Measurements from ENCODE around the gene CORIN. TPM values are rescaled to one million over a fixed set of nuclear protein-coding genes. Genes with fewer than 3 reads are reported as not detected.

Gene CORIN
- total RNA-seq, 1 experiment from 2014 or later: 3.5 TPM

GRCh38 chr4:47746122-47746521 lies 91.7 kb downstream of the CORIN start:
- RAD21 ChIA-PET (ENCODE audit: low non-redundant PET in 1 of 2, low total read pairs in 2 of 2, uncharacterized antibody in 2 of 2, unreplicated experiment in 2 of 2): no interaction called here
- no peak for DNase-seq (ENCODE audit: low read depth, low spot score)
- Histone ChIP-seq H3K9ac (ENCODE audit: low read length) (no peak overlapping the region), H3K4me1 (ENCODE audit: control insufficient read depth in 1 of 2, insufficient read depth in 2 of 2, low read length in 2 of 2) (no peaks in the 10 kb centered on the region), H3K4me3 (replicated peaks in 1 of 2; ENCODE audit: low read depth in 1 of 2, low read length in 2 of 2) (no peak overlapping the region), H3K9me3 (ENCODE audit: control insufficient read depth in 1 of 2, insufficient read depth in 1 of 2, low read depth in 1 of 2, low read length in 2 of 2) (no peaks in the 10 kb centered on the region), H3K27ac (ENCODE audit: low read depth, low read length) (no peak overlapping the region), H3K36me3 (ENCODE audit: control insufficient read depth in 1 of 2, insufficient read depth in 2 of 2, low read length in 2 of 2) (no peaks in the 10 kb centered on the region), H4K20me1 (ENCODE audit: insufficient read depth) (no peaks in the 10 kb centered on the region), H2AFZ (ENCODE audit: low read depth, low read length, poor library complexity, severe bottlenecking) (no peak overlapping the region), H3K4me2 (ENCODE audit: low read length) (no peak overlapping the region), H3K79me2 (ENCODE audit: insufficient read depth, low read length) (no peaks in the 10 kb centered on the region), H3K27me3 (ENCODE audit: insufficient read depth, low read length) (no peaks in the 10 kb centered on the region), H3K9me2 (ENCODE audit: insufficient read depth) (no peaks in the 10 kb centered on the region)
- no TSS peak for BruUV-seq (replicated peaks)
- intact Hi-C loops (cut with micrococcal nuclease): no loop called here
- no peak for ATAC-seq
- CTCF ChIA-PET: no interaction called here
- POLR2A ChIA-PET: no interaction called here
- TF ChIP-seq CTCF (IDR thresholded peaks at IDR 0.05 in 2 of 3, conservative IDR thresholded peaks at IDR 0.05 in 1 of 3; ENCODE audit: borderline replicate concordance in 1 of 3, insufficient read depth in 1 of 3, low read depth in 2 of 3, low read length in 2 of 3) (no peak), TCF7L2 (IDR thresholded peaks at IDR 0.05; ENCODE audit: borderline replicate concordance, extremely low read depth, insufficient read depth, insufficient read length) (no peak), EZH2 (IDR thresholded peaks at IDR 0.05) (no peak), RAD21 (IDR thresholded peaks at IDR 0.05; ENCODE audit: low read depth) (no peak), ATF3 (IDR thresholded peaks at IDR 0.05) (no peak), EGR1 (IDR thresholded peaks at IDR 0.05; ENCODE audit: low read depth) (no peak), EZH2phosphoT487 (IDR thresholded peaks at IDR 0.05; ENCODE audit: borderline replicate concordance) (no peak)

GRCh38 chr4:47744843-47745382 lies 93.0 kb downstream of the CORIN start:
- CTCF ChIA-PET: no interaction called here
- no peak for TF ChIP-seq JUND (IDR thresholded peaks at IDR 0.05)
- TF ChIP-seq CTCF (IDR thresholded peaks at IDR 0.05 in 2 of 3, conservative IDR thresholded peaks at IDR 0.05 in 1 of 3; ENCODE audit: borderline replicate concordance in 1 of 3, insufficient read depth in 1 of 3, low read depth in 2 of 3, low read length in 2 of 3): no peak
- no peak for TF ChIP-seq SP1 (IDR thresholded peaks at IDR 0.05; ENCODE audit: low read depth)
- TF ChIP-seq EZH2 (IDR thresholded peaks at IDR 0.05): no peak
- no peak for TF ChIP-seq FOSL1 (IDR thresholded peaks at IDR 0.05; ENCODE audit: low read depth)
- no peak for TF ChIP-seq EZH2phosphoT487 (IDR thresholded peaks at IDR 0.05; ENCODE audit: borderline replicate concordance)
- no peak for TF ChIP-seq CEBPB (IDR thresholded peaks at IDR 0.05; ENCODE audit: low read depth)
- no peak for TF ChIP-seq SIN3A (IDR thresholded peaks at IDR 0.05; ENCODE audit: low read depth)
- no peak for TF ChIP-seq ZFX (IDR thresholded peaks at IDR 0.05)
- TF ChIP-seq ZBTB33 (IDR thresholded peaks at IDR 0.05; ENCODE audit: extremely low read depth, insufficient replicate concordance, low read length): no peak
- no peak for TF ChIP-seq CBX3 (IDR thresholded peaks at IDR 0.05; ENCODE audit: low read depth)

More at GRCh38 chr4:47744843-47745382, 93.0 kb downstream of the CORIN start:
- Histone ChIP-seq H4K20me1 (ENCODE audit: insufficient read depth) (no peaks in the 10 kb centered on the region), H3K4me2 (ENCODE audit: low read length) (no peak overlapping the region), H3K27ac (ENCODE audit: low read depth, low read length) (no peak overlapping the region), H2AFZ (ENCODE audit: low read depth, low read length, poor library complexity, severe bottlenecking) (no peak overlapping the region), H3K9me3 (ENCODE audit: control insufficient read depth in 1 of 2, insufficient read depth in 1 of 2, low read depth in 1 of 2, low read length in 2 of 2) (no peaks in the 10 kb centered on the region), H3K36me3 (ENCODE audit: control insufficient read depth in 1 of 2, insufficient read depth in 2 of 2, low read length in 2 of 2) (no peaks in the 10 kb centered on the region), H3K27me3 (ENCODE audit: insufficient read depth, low read length) (no peaks in the 10 kb centered on the region), H3K9me2 (ENCODE audit: insufficient read depth) (no peaks in the 10 kb centered on the region), H3K4me1 (ENCODE audit: control insufficient read depth in 1 of 2, insufficient read depth in 2 of 2, low read length in 2 of 2) (no peaks in the 10 kb centered on the region), H3K79me2 (ENCODE audit: insufficient read depth, low read length) (no peaks in the 10 kb centered on the region), H3K9ac (ENCODE audit: low read length) (no peak overlapping the region), H3K4me3 (replicated peaks in 1 of 2; ENCODE audit: low read depth in 1 of 2, low read length in 2 of 2) (no peak overlapping the region)
- ChIA-PET POLR2A (no interaction called here), RAD21 (ENCODE audit: low non-redundant PET in 1 of 2, low total read pairs in 2 of 2, uncharacterized antibody in 2 of 2, unreplicated experiment in 2 of 2) (no interaction called here)
- no TSS peak for BruUV-seq (replicated peaks)
- no peak for DNase-seq (ENCODE audit: low read depth, low spot score)
- intact Hi-C loops (cut with micrococcal nuclease): no loop called here
- ATAC-seq: no peak

Measured in HCT116 (cell line).